ENCODE results near the gene TICRR.

Gene TICRR

DNA sequence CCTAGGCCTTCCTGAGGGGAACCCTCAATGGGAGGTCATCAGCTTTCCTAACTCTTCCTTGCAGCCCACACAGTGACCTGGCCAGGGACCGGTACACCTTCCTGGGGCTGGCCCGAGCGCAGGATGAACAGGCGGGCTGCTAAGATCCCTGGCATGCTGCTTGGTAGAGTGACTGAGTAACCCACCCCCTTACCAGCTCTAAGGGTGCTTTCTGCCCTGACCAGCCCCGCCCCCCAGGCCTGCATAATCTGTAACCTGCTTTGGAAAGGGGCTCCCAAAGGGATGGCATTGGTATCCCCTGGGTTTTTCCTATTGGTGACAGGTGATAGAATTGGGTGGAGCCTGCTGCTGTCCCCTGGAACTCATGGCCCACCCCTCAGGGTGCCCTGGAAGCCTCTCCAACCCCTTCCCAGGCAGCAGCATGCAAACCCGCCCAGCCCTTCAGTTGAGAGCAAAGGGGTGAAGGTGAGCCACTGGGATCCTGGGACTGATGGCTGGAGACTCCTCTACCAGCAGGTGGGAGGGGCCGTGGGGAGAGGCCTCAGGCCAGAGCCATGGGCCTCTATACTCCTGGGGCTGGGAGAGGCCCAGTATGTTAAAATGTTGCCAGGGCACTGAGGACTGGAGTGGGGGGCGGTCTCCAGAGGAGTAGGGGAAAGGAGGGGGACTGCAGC lies 91.1 kb downstream of the TICRR start:
- no peak for DNase-seq (ENCODE audit: extremely low read depth, insufficient read length)
- Histone ChIP-seq H3K27me3 (replicated peaks; ENCODE audit: control insufficient read depth, insufficient read depth, low read length) (no peaks in the 10 kb centered on the region; the same call in 1 of the 2 replicates), H3K4me3 (replicated peaks; ENCODE audit: low read depth, low read length) (no peak overlapping the region; the same call in 1 of the 2 replicates), H3K36me3 (ENCODE audit: control insufficient read depth, insufficient read depth, low read length) (no peaks in the 10 kb centered on the region)
- TF ChIP-seq, protein P1, sequence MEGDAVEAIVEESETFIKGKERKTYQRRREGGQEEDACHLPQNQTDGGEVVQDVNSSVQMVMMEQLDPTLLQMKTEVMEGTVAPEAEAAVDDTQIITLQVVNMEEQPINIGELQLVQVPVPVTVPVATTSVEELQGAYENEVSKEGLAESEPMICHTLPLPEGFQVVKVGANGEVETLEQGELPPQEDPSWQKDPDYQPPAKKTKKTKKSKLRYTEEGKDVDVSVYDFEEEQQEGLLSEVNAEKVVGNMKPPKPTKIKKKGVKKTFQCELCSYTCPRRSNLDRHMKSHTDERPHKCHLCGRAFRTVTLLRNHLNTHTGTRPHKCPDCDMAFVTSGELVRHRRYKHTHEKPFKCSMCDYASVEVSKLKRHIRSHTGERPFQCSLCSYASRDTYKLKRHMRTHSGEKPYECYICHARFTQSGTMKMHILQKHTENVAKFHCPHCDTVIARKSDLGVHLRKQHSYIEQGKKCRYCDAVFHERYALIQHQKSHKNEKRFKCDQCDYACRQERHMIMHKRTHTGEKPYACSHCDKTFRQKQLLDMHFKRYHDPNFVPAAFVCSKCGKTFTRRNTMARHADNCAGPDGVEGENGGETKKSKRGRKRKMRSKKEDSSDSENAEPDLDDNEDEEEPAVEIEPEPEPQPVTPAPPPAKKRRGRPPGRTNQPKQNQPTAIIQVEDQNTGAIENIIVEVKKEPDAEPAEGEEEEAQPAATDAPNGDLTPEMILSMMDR (IDR thresholded peaks at IDR 0.05; ENCODE audit: insufficient read depth, low read length, poor library complexity, severe bottlenecking) = no peak

- TF ChIP-seq, protein P1 (IDR thresholded peaks at IDR 0.05; ENCODE audit: insufficient read depth, low read length, poor library complexity, severe bottlenecking) = no peak
- Histone ChIP-seq H3K27me3 (replicated peaks; ENCODE audit: control insufficient read depth, insufficient read depth, low read length) (no peaks in the 10 kb centered on the region; the same call in 1 of the 2 replicates), H3K4me3 (replicated peaks; ENCODE audit: low read depth, low read length) (no peak overlapping the region), H3K36me3 (ENCODE audit: control insufficient read depth, insufficient read depth, low read length) (no peaks in the 10 kb centered on the region)
- no peak for DNase-seq (ENCODE audit: extremely low read depth, insufficient read length)
Observed at GRCh38 chr15:89666858-89667705, 91.8 kb downstream of the TICRR start.

DNA sequence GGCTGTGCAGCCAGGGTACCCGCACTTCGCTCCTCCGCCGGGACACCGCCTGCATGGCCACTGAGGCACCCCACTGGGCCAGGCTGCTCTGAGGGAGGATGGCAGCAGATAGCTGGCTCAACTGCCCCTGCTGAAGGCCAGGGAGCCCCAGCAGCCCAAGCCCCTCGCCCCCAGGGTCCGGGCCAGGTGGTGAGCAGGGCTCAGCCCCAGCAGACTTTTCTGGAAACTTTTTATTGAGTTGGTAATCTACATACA lies 92.4 kb downstream of the TICRR start:
- Histone ChIP-seq H3K36me3 (ENCODE audit: control insufficient read depth, insufficient read depth, low read length) (no peaks in the 10 kb centered on the region), H3K27me3 (replicated peaks; ENCODE audit: control insufficient read depth, insufficient read depth, low read length) (no peaks in the 10 kb centered on the region; the same call in 1 of the 2 replicates), H3K4me3 (replicated peaks; ENCODE audit: low read depth, low read length) (no peak overlapping the region)
- TF ChIP-seq, protein P1 (IDR thresholded peaks at IDR 0.05; ENCODE audit: insufficient read depth, low read length, poor library complexity, severe bottlenecking) = no peak
- no peak for DNase-seq (ENCODE audit: extremely low read depth, insufficient read length)

DNA sequence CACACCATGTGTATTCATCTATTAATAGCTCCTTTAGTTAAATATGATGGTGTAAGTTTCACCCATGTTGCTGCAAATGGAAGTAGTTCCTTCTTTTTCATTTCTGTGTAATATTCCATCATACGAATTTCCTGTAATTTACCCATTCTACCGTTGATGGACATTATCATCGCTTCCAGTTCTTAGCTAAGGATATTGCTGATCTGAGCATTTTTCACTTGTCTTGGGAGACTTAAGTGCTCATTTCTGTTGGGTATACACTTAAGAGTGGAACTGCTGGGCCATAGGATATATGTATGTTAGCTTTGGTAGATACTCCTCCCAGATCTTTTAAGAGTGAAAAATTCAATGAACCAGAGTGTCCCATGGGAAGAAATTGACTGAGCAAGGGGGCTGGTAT lies 92.9 kb downstream of the TICRR start:
- H3K4me3 ChIP-seq (replicated peaks; ENCODE audit: low read depth, low read length) = no peak overlapping the region

GRCh38 chr15:89669309-89669865 lies 94.1 kb downstream of the TICRR start:
- Histone ChIP-seq H3K36me3 (ENCODE audit: control insufficient read depth, insufficient read depth, low read length) (no peaks in the 10 kb centered on the region), H3K4me3 (replicated peaks; ENCODE audit: low read depth, low read length) (no peak overlapping the region), H3K27me3 (replicated peaks; ENCODE audit: control insufficient read depth, insufficient read depth, low read length) (no peaks in the 10 kb centered on the region; the same call in 1 of the 2 replicates)
- no peak for DNase-seq (ENCODE audit: extremely low read depth, insufficient read length)
- TF ChIP-seq, protein P1 (IDR thresholded peaks at IDR 0.05; ENCODE audit: insufficient read depth, low read length, poor library complexity, severe bottlenecking) = no peak

More for the DNA sequence above, 92.9 kb downstream of the TICRR start:
- no peaks in the 10 kb centered on the region; the same call in 1 of the 2 replicates for H3K27me3 ChIP-seq (replicated peaks; ENCODE audit: control insufficient read depth, insufficient read depth, low read length)
- DNase-seq (ENCODE audit: extremely low read depth, insufficient read length) = no peak
- TF ChIP-seq, protein P1 (IDR thresholded peaks at IDR 0.05; ENCODE audit: insufficient read depth, low read length, poor library complexity, severe bottlenecking) = no peak
- H3K36me3 ChIP-seq (ENCODE audit: control insufficient read depth, insufficient read depth, low read length) = no peaks in the 10 kb centered on the region
